ENCODE data around the gene PURA. TPM values are rescaled to one million over a fixed set of nuclear protein-coding genes. Genes with fewer than 3 reads are reported as not detected.

Gene PURA
- total RNA-seq, 2 donors from 2014 or later = 41.6 to 44.3 TPM

DNA sequence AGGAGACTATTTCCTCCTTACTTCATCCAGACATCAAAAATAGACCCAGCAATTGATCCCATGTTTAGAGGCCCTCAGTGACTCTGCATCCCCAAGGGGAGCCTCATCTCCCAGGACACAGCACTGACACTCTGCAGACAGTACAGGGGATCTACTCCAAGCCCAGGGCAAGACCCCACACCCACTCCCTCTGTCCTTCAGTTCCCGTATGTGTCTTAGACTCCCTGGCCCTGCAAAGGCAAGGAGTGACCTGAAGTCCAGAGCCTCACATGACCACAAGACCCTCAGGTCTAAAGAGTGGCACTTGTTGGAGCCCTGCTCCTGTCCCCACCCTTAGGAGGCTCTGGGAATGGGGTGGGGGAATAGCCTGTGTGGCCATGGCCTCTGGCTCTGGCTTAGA lies 33.6 kb downstream of the PURA start:
- Histone ChIP-seq H3K27me3 (replicated peaks; ENCODE audit: insufficient read depth) (no peaks in the 10 kb centered on the region), H3K9me3 (no peaks in the 10 kb centered on the region), H3K27ac (no peak overlapping the region), H3K4me3 (no peak overlapping the region), H3K4me1 (ENCODE audit: control insufficient read depth in 1 of 2, low read depth in 2 of 2) (peaks cover 9 to 18% of the 10 kb centered on the region in 2 donors), H3K36me3 (no peaks in the 10 kb centered on the region)
- ATAC-seq (ENCODE audit: insufficient number of reproducible peaks, low FRiP score, low read depth) (no peak), DNase-seq (ENCODE audit: low spot score) (no peak)
- TF ChIP-seq, protein P1, sequence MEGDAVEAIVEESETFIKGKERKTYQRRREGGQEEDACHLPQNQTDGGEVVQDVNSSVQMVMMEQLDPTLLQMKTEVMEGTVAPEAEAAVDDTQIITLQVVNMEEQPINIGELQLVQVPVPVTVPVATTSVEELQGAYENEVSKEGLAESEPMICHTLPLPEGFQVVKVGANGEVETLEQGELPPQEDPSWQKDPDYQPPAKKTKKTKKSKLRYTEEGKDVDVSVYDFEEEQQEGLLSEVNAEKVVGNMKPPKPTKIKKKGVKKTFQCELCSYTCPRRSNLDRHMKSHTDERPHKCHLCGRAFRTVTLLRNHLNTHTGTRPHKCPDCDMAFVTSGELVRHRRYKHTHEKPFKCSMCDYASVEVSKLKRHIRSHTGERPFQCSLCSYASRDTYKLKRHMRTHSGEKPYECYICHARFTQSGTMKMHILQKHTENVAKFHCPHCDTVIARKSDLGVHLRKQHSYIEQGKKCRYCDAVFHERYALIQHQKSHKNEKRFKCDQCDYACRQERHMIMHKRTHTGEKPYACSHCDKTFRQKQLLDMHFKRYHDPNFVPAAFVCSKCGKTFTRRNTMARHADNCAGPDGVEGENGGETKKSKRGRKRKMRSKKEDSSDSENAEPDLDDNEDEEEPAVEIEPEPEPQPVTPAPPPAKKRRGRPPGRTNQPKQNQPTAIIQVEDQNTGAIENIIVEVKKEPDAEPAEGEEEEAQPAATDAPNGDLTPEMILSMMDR (IDR thresholded peaks at IDR 0.05) = no peak

DNA sequence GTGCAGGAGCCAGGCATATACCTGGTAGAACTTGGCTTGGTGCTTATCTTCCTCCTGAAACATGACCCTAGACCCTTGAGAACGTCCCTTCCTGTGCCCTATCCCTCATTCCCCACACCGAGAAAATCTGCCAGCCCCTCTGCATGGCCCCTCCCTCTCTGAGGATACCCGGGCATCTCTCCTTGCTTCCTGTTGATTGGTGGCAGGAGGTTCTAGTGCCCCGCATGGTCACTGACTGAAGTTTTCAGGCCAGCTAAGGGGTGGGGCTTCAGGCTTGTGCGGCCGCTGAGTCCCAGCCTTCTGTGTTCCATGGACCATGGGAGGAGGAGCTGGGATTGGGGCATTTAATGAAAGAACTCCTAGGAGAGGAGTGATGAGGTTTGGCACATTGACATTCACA lies 34.6 kb downstream of the PURA start:
- DNase-seq (ENCODE audit: low spot score) (no peak), ATAC-seq (ENCODE audit: insufficient number of reproducible peaks, low FRiP score, low read depth) (no peak)
- Histone ChIP-seq H3K27ac (no peak overlapping the region), H3K9me3 (no peaks in the 10 kb centered on the region), H3K4me3 (no peak overlapping the region), H3K36me3 (no peaks in the 10 kb centered on the region), H3K27me3 (replicated peaks; ENCODE audit: insufficient read depth) (no peaks in the 10 kb centered on the region), H3K4me1 (ENCODE audit: control insufficient read depth in 1 of 2, low read depth in 2 of 2) (peaks cover 9 to 18% of the 10 kb centered on the region in 2 donors)
- TF ChIP-seq, protein P1 (IDR thresholded peaks at IDR 0.05) = no peak

DNA sequence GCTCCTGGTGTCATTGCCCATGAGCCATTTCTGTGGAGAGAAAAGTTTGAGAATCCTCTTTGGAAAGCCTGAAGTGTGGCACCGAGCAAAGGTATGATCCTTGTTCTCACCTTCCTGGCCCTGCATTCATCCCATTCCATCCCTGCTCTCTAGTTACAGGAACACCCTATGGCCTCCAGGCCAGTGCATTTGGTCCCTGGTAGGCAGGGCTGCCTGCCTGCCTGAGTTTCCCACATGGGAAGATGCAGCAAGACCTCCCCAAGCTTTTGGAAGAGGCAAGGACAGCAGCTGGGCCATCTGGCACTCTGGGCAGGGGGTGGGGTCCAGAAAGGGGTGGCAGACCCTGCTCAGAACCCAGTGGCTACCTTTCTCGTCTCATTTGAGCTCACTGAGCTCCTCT lies 36.3 kb downstream of the PURA start:
- Histone ChIP-seq H3K36me3 (no peaks in the 10 kb centered on the region), H3K4me1 (ENCODE audit: control insufficient read depth in 1 of 2, low read depth in 2 of 2) (peaks cover 9 to 14% of the 10 kb centered on the region in 2 donors), H3K9me3 (no peaks in the 10 kb centered on the region), H3K27ac (no peak overlapping the region), H3K27me3 (replicated peaks; ENCODE audit: insufficient read depth) (no peaks in the 10 kb centered on the region), H3K4me3 (no peak overlapping the region)
- TF ChIP-seq, protein P1 (IDR thresholded peaks at IDR 0.05) = no peak
- ATAC-seq (ENCODE audit: insufficient number of reproducible peaks, low FRiP score, low read depth) = no peak
- no peak for DNase-seq (ENCODE audit: low spot score)

DNA sequence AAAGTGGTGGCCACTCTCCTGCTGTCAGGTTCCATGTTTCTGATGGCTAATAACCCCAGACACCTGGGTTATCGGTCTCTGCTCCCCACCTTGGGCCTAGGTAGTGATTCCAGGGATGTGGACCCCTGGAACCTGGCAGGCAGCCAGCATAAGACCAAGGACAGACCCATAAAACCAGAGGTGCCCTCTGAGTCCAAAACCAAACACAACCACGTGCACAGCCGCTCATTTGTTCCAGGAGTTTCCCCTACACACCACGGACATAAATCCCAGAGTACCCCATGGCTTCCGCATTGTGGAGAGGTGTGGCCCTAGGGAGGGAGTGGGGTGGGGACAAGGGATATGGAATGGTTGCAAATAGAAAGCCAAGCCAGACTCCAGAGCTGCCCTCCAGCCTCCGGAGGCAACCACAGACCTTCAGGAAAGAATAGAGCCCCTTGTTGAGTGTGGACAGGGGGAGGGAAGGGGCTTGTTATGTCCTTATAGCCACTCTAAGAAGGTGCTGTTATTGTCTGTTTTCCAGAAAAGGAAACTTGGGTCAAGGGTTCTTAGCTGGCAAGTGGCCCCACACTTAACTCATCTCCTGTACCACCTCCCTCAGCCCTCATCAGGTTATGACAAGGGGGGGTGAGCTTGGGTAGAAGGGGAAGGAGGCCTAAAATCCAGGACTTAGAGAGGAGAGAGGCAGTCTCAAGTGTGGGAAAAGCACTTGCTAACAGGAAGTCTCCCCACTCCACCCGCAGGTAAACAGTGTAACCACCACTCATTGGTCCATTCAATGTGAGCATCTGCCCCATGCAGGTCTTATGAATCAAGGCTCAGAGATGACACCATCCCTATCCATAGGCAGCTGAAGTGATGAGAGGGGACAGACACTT lies 37.5 kb downstream of the PURA start:
- TF ChIP-seq, protein P1 (IDR thresholded peaks at IDR 0.05) = no peak
- H3K27me3 ChIP-seq (replicated peaks; ENCODE audit: insufficient read depth) = no peaks in the 10 kb centered on the region
- no peaks in the 10 kb centered on the region for H3K36me3 ChIP-seq
- peaks cover under 1 to 2% of the 10 kb centered on the region in 2 donors for H3K4me1 ChIP-seq (ENCODE audit: control insufficient read depth in 1 of 2, low read depth in 2 of 2)
- H3K9me3 ChIP-seq = no peaks in the 10 kb centered on the region
- no peak for ATAC-seq (ENCODE audit: insufficient number of reproducible peaks, low FRiP score, low read depth)
- H3K4me3 ChIP-seq = no peak overlapping the region
- DNase-seq (ENCODE audit: low spot score) = no peak
- H3K27ac ChIP-seq = no peak overlapping the region

DNA sequence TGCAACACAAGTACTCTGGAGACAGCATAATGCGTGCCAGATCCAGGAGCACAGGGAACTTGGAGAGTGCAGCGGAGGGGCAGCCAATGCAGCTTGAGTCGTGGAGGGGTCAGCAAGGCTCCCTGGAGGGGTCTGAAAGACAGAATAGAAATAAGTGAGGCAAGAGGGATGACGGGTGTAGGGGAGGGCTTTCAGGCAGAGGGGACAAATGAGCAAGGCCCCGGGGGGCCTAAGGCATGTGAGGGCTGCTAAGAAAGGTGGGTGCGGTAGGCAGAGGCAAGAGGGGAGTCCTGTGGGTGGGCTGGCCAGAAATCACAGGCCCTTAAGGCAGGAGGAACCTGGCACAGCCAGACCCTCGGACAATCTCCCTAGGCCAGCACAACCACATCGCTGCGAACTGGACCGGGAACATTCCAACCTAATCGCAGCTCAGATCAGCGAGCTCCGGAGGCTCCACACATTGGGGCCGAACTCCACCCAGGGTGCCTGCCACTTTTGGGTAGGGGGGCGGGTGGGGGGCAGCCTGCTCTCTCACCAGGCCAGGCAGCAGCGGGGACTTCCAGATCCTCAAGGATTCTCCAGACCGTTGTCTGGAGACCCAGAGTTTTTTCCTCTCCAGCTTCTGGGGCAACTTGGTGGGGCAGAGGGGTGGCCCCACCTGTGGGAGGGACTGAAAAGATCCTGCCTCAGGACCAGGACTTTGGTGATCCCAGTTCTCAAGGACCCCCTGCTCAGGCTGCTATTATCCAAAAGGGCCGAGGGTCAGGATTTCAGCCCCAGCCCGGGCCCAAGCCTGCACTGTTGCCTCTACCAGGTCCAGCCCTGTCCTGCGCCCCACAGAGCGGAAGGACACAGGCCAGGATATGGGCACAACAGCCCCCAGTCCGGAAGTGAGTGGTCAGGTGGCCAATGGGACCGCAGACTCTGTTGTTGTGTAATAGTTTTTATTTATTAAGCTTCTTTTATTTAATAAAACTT lies 38.4 kb downstream of the PURA start:
- Histone ChIP-seq H3K9me3 (no peaks in the 10 kb centered on the region), H3K27ac (no peak overlapping the region), H3K4me3 (no peak overlapping the region), H3K4me1 (ENCODE audit: control insufficient read depth in 1 of 2, low read depth in 2 of 2) (peaks cover 3 to 5% of the 10 kb centered on the region in 2 donors), H3K36me3 (no peaks in the 10 kb centered on the region), H3K27me3 (replicated peaks; ENCODE audit: insufficient read depth) (no peaks in the 10 kb centered on the region)
- TF ChIP-seq, protein P1 (IDR thresholded peaks at IDR 0.05) = no peak
- ATAC-seq (ENCODE audit: insufficient number of reproducible peaks, low FRiP score, low read depth) = no peak
- DNase-seq (ENCODE audit: low spot score) = no peak

Measured in thoracic aorta (tissue), 2 donors.